ENCODE measurements around the gene PDE4D. TPM values are rescaled to one million over a fixed set of nuclear protein-coding genes. Genes with fewer than 3 reads are reported as not detected.

The PDE4D gene
- total RNA-seq, 1 experiment from 2014 or later: 2.4 TPM

DNA sequence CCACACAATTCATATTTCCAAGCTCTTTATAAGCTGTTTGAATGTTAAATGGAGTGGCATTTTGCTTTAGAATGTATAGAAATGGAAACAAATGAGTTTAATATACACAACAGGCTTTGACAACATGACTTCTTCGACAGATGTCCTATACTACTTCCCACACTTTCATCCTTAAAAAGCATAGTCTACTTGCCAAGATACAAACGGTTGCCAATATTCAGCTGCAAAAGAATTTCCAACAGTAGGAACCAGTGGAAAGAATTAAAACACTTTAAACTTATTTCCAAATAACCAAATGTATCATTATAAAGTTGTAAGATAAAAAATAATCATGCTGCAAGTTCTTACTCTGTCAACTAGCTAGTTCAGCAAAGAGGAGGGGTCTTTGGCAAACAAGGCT is 456.4 kb downstream of the PDE4D start:
- intact Hi-C loops (cut with micrococcal nuclease; ENCODE audit: unreplicated experiment) (no loop called here), in situ Hi-C loops (cut with HindIII; ENCODE audit: low pct_unique_long_range_greater_than_20kb, low sequenced_read_pairs) (no loop called here)
- no peak for TF ChIP-seq TCF7L2 (IDR thresholded peaks at IDR 0.05; ENCODE audit: low read depth, low read length)
- TF ChIP-seq, protein P1, sequence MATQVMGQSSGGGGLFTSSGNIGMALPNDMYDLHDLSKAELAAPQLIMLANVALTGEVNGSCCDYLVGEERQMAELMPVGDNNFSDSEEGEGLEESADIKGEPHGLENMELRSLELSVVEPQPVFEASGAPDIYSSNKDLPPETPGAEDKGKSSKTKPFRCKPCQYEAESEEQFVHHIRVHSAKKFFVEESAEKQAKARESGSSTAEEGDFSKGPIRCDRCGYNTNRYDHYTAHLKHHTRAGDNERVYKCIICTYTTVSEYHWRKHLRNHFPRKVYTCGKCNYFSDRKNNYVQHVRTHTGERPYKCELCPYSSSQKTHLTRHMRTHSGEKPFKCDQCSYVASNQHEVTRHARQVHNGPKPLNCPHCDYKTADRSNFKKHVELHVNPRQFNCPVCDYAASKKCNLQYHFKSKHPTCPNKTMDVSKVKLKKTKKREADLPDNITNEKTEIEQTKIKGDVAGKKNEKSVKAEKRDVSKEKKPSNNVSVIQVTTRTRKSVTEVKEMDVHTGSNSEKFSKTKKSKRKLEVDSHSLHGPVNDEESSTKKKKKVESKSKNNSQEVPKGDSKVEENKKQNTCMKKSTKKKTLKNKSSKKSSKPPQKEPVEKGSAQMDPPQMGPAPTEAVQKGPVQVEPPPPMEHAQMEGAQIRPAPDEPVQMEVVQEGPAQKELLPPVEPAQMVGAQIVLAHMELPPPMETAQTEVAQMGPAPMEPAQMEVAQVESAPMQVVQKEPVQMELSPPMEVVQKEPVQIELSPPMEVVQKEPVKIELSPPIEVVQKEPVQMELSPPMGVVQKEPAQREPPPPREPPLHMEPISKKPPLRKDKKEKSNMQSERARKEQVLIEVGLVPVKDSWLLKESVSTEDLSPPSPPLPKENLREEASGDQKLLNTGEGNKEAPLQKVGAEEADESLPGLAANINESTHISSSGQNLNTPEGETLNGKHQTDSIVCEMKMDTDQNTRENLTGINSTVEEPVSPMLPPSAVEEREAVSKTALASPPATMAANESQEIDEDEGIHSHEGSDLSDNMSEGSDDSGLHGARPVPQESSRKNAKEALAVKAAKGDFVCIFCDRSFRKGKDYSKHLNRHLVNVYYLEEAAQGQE (IDR thresholded peaks at IDR 0.05; ENCODE audit: insufficient read depth in 1 of 2, low read depth in 2 of 2, low read length in 1 of 2): no peak
- no peak for TF ChIP-seq SIN3A (IDR thresholded peaks at IDR 0.05; ENCODE audit: borderline replicate concordance, insufficient read depth, low read depth, low read length)
- TF ChIP-seq, protein P2, sequence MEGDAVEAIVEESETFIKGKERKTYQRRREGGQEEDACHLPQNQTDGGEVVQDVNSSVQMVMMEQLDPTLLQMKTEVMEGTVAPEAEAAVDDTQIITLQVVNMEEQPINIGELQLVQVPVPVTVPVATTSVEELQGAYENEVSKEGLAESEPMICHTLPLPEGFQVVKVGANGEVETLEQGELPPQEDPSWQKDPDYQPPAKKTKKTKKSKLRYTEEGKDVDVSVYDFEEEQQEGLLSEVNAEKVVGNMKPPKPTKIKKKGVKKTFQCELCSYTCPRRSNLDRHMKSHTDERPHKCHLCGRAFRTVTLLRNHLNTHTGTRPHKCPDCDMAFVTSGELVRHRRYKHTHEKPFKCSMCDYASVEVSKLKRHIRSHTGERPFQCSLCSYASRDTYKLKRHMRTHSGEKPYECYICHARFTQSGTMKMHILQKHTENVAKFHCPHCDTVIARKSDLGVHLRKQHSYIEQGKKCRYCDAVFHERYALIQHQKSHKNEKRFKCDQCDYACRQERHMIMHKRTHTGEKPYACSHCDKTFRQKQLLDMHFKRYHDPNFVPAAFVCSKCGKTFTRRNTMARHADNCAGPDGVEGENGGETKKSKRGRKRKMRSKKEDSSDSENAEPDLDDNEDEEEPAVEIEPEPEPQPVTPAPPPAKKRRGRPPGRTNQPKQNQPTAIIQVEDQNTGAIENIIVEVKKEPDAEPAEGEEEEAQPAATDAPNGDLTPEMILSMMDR (IDR thresholded peaks at IDR 0.05): no peak
- no peak for TF ChIP-seq POLR2AphosphoS5 (IDR thresholded peaks at IDR 0.05; ENCODE audit: low read depth, low read length)
- ChIA-PET POLR2A (no interaction called here), CTCF (no interaction called here)
- DNase-seq (ENCODE audit: low read depth, low spot score): no peak
- Histone ChIP-seq H3K27ac (ENCODE audit: low read length) (no peak overlapping the region), H3K4me1 (ENCODE audit: control insufficient read depth, insufficient read depth, low read length) (no peaks in the 10 kb centered on the region), H3K36me3 (ENCODE audit: control insufficient read depth, insufficient read depth, low read length) (no peaks in the 10 kb centered on the region), H3K4me3 (ENCODE audit: low read depth in 2 of 2, low read length in 2 of 2) (no peak overlapping the region), H3K27me3 (ENCODE audit: control insufficient read depth, insufficient read depth, low read length) (no peaks in the 10 kb centered on the region), H3K9me3 (ENCODE audit: control insufficient read depth, insufficient read depth, low read depth, low read length) (no peaks in the 10 kb centered on the region)
- BruUV-seq (replicated peaks): no TSS peak
- no peak for ATAC-seq

DNA sequence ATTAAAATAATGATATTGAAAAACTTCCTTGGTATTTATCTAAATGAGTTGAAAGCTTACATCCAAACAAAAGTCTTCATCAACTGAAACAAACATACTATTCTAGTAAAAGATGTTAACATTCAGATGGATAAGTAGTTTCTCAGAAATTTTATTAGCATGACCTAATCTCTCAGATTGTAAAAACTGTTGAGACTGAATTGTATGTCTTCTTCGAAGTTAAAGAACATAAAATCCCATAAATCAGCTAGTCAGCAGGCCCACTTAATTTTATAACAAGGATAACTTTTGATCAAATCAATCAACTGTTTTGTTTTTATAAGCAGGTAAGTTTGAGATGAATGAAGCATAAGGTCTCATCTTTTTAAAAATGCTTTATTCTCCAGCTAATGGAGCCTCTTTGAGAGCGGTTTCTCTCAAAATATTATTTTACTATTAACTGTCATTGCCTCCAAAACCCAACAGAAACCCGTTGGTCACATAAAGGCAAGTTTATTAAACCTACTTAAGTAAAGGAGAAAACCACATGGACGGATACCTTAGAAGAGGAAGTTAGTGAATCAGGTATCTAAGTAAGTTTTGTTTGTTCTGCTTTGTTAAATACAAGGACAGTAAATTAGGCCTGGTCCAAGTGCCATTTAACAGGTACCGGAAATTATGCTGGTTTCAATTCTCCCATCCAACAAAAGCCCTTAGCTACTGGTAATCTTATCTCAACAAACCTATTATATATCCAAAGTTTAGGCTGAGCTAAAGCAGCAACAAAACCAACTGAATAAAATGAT is 457.0 kb downstream of the PDE4D start:
- BruUV-seq (replicated peaks): no TSS peak
- no peak overlapping the region for H3K4me3 ChIP-seq (ENCODE audit: low read depth in 2 of 2, low read length in 2 of 2)
- ATAC-seq: no peak
- ChIA-PET CTCF (no interaction called here), POLR2A (no interaction called here)
- H3K27ac ChIP-seq (ENCODE audit: low read length): no peak overlapping the region
- H3K9me3 ChIP-seq (ENCODE audit: control insufficient read depth, insufficient read depth, low read depth, low read length): no peaks in the 10 kb centered on the region
- intact Hi-C loops (cut with micrococcal nuclease; ENCODE audit: unreplicated experiment) (no loop called here), in situ Hi-C loops (cut with HindIII; ENCODE audit: low pct_unique_long_range_greater_than_20kb, low sequenced_read_pairs) (no loop called here)
- no peaks in the 10 kb centered on the region for H3K4me1 ChIP-seq (ENCODE audit: control insufficient read depth, insufficient read depth, low read length)
- TF ChIP-seq TCF7L2 (IDR thresholded peaks at IDR 0.05; ENCODE audit: low read depth, low read length) (no peak), POLR2AphosphoS5 (IDR thresholded peaks at IDR 0.05; ENCODE audit: low read depth, low read length) (no peak)
- TF ChIP-seq, protein P2 (IDR thresholded peaks at IDR 0.05): no peak
- TF ChIP-seq, protein P1 (IDR thresholded peaks at IDR 0.05; ENCODE audit: insufficient read depth in 1 of 2, low read depth in 2 of 2, low read length in 1 of 2): no peak
- no peak for DNase-seq (ENCODE audit: low read depth, low spot score)
- no peaks in the 10 kb centered on the region for H3K27me3 ChIP-seq (ENCODE audit: control insufficient read depth, insufficient read depth, low read length)
- no peaks in the 10 kb centered on the region for H3K36me3 ChIP-seq (ENCODE audit: control insufficient read depth, insufficient read depth, low read length)
